ENCODE measurements around the gene TMEM9. TPM values are rescaled to one million over a fixed set of nuclear protein-coding genes. Genes with fewer than 3 reads are reported as not detected.
A peak's percentile ranks its signal among the peaks of the same experiment; 100 is the strongest.
"Not testable (repeated sequence)": the region's sequence is repeated elsewhere in the genome, so short reads cannot be mapped to it uniquely, and the experiment has no call there.

TMEM9 gene
- total RNA-seq, 1 donor from 2014 or later: 80.2 TPM

GRCh38 chr1:201167041-201167991 lies 13.0 kb upstream of the TMEM9 start:
- no peak overlapping the region for H3K27ac Mint-ChIP-seq (ENCODE audit: unreplicated experiment)
- TF ChIP-seq, protein P1, sequence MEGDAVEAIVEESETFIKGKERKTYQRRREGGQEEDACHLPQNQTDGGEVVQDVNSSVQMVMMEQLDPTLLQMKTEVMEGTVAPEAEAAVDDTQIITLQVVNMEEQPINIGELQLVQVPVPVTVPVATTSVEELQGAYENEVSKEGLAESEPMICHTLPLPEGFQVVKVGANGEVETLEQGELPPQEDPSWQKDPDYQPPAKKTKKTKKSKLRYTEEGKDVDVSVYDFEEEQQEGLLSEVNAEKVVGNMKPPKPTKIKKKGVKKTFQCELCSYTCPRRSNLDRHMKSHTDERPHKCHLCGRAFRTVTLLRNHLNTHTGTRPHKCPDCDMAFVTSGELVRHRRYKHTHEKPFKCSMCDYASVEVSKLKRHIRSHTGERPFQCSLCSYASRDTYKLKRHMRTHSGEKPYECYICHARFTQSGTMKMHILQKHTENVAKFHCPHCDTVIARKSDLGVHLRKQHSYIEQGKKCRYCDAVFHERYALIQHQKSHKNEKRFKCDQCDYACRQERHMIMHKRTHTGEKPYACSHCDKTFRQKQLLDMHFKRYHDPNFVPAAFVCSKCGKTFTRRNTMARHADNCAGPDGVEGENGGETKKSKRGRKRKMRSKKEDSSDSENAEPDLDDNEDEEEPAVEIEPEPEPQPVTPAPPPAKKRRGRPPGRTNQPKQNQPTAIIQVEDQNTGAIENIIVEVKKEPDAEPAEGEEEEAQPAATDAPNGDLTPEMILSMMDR (IDR thresholded peaks at IDR 0.05; ENCODE audit: partially characterized antibody, unreplicated experiment): no peak
- no peaks in the 10 kb centered on the region for H3K36me3 Mint-ChIP-seq (ENCODE audit: unreplicated experiment)
- no peak for DNase-seq
- peaks cover 2% of the 10 kb centered on the region for H3K9me3 Mint-ChIP-seq (ENCODE audit: unreplicated experiment)
- no peak overlapping the region for H3K4me3 Mint-ChIP-seq (ENCODE audit: unreplicated experiment)
- H3K4me1 Mint-ChIP-seq (ENCODE audit: low read depth, unreplicated experiment): peaks cover 14% of the 10 kb centered on the region
- no peaks in the 10 kb centered on the region for H3K27me3 Mint-ChIP-seq (ENCODE audit: unreplicated experiment)

DNA sequence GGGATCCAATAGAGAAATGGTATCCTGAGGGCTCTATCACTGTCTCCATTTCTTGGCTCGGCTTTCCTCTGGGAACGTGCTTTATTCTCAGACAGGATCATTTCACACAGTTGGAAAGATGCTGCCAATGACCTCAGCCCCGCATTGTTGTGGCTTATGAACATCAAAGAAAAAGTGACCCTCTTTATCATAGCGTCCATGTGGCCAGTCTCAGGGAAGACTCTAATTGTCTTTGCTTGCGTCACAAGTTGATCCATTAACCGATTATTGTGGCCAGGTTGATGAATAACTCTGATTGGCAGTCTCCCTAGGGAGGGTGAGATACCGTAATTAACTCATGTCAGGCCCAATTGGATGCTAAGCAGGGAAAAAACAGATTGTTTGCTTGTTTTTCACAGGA lies 10.4 kb upstream of the TMEM9 start:
- Mint-ChIP-seq H3K4me3 (ENCODE audit: unreplicated experiment) (peak overlapping the region; percentile 55), H3K27me3 (ENCODE audit: unreplicated experiment) (peaks cover 2% of the 10 kb centered on the region), H3K36me3 (ENCODE audit: unreplicated experiment) (no peaks in the 10 kb centered on the region), H3K27ac (ENCODE audit: unreplicated experiment) (peak overlapping the region; percentile 76), H3K4me1 (ENCODE audit: low read depth, unreplicated experiment) (peaks cover 11% of the 10 kb centered on the region), H3K9me3 (ENCODE audit: unreplicated experiment) (peaks cover 2% of the 10 kb centered on the region)
- no peak for DNase-seq
- TF ChIP-seq, protein P1 (IDR thresholded peaks at IDR 0.05; ENCODE audit: partially characterized antibody, unreplicated experiment): no peak

DNA sequence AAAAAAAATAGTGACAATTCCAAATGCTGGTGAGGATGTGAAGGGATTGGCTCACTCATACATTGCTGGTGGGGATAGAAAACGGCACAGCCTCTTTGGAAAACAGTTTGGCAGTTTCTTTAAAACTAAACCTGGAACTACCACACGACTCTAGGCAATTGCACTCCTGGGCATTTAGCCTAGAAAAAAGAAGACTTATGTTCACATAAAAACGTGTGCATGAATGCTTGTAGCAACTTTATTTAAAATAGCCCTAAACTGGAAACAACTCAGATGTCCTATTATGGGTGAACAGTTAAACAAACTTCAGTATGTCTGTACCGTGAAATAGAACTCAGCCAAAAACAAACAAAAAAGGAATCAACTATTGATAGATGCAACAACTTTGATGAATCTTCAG lies 9.4 kb upstream of the TMEM9 start:
- no peak overlapping the region for H3K27ac Mint-ChIP-seq (ENCODE audit: unreplicated experiment)
- no peak for DNase-seq
- no peaks in the 10 kb centered on the region for H3K36me3 Mint-ChIP-seq (ENCODE audit: unreplicated experiment)
- peaks cover 5% of the 10 kb centered on the region for H3K4me1 Mint-ChIP-seq (ENCODE audit: low read depth, unreplicated experiment)
- peaks cover 2% of the 10 kb centered on the region for H3K9me3 Mint-ChIP-seq (ENCODE audit: unreplicated experiment)
- TF ChIP-seq, protein P1 (IDR thresholded peaks at IDR 0.05; ENCODE audit: partially characterized antibody, unreplicated experiment): no peak
- peaks cover 2% of the 10 kb centered on the region for H3K27me3 Mint-ChIP-seq (ENCODE audit: unreplicated experiment)
- H3K4me3 Mint-ChIP-seq (ENCODE audit: unreplicated experiment): no peak overlapping the region

- H3K9me3 Mint-ChIP-seq (ENCODE audit: unreplicated experiment); H3K4me3 Mint-ChIP-seq (ENCODE audit: unreplicated experiment); DNase-seq; H3K36me3 Mint-ChIP-seq (ENCODE audit: unreplicated experiment); H3K27ac Mint-ChIP-seq (ENCODE audit: unreplicated experiment); H3K27me3 Mint-ChIP-seq (ENCODE audit: unreplicated experiment); H3K4me1 Mint-ChIP-seq (ENCODE audit: low read depth, unreplicated experiment): not testable (repeated sequence)
These were observed 8.8 kb upstream of the TMEM9 start for GRCh38 chr1:201163036-201163435.

- no peak for DNase-seq
- Mint-ChIP-seq H3K9me3 (ENCODE audit: unreplicated experiment) (peaks cover 3% of the 10 kb centered on the region), H3K4me1 (ENCODE audit: low read depth, unreplicated experiment) (peaks cover 8% of the 10 kb centered on the region), H3K27ac (ENCODE audit: unreplicated experiment) (no peak overlapping the region), H3K27me3 (ENCODE audit: unreplicated experiment) (peaks cover 5% of the 10 kb centered on the region), H3K36me3 (ENCODE audit: unreplicated experiment) (peaks cover 14% of the 10 kb centered on the region), H3K4me3 (ENCODE audit: unreplicated experiment) (no peak overlapping the region)
- TF ChIP-seq, protein P1 (IDR thresholded peaks at IDR 0.05; ENCODE audit: partially characterized antibody, unreplicated experiment): no peak
These were observed 3.7 kb upstream of the TMEM9 start for GRCh38 chr1:201157949-201158348.

All from glutamatergic neuron (in vitro differentiated cells).